Natural killer cell (primary cell): ENCODE measurements around the gene SMIM41. TPM values are rescaled to one million over a fixed set of nuclear protein-coding genes. Genes with fewer than 3 reads are reported as not detected.

Source experiments
- ATAC-seq, 3 donors: fragments of 150-1000 bp in 2 of 3; fragments of 200-7000 bp in 1 of 3; cut with Tn5 transposase; 1 replicate in 1 of 3; 2 replicates in 2 of 3; pipeline ENCODE4 v1.10.0; 2021; ENCODE audit warnings: mild to moderate bottlenecking in 2 of 3, moderate library complexity in 2 of 3
- DNase-seq, 2 donors: peaks; one replicate each; pipeline versions ENCODE4 v3.0.0 to v3.0.0-alpha.2; 2013 to 2021; ENCODE audit warnings: mixed read lengths in 1 of 2
- H3K27ac ChIP-seq: one replicate; pipeline ENCODE4 v1.5.1; 2013; ENCODE audit warnings: mild to moderate bottlenecking, low read length
- H3K27me3 ChIP-seq: one replicate; pipeline ENCODE4 v1.6.1; 2013; ENCODE audit warnings: low read length; ENCODE audit not compliant: control insufficient read depth, insufficient read depth
- H3K36me3 ChIP-seq: one replicate; pipeline ENCODE4 v1.6.1; 2013; ENCODE audit warnings: low read length; ENCODE audit not compliant: control insufficient read depth, insufficient read depth
- H3K4me1 ChIP-seq: one replicate; pipeline ENCODE4 v1.6.1; 2013; ENCODE audit warnings: low read length; ENCODE audit not compliant: control insufficient read depth, insufficient read depth
- H3K4me3 ChIP-seq: one replicate; pipeline ENCODE4 v1.5.1; 2013; ENCODE audit warnings: low read length
- H3K9me3 ChIP-seq: one replicate; pipeline ENCODE4 v1.6.1; 2013; ENCODE audit warnings: low read length; ENCODE audit not compliant: control insufficient read depth, insufficient read depth
- H3K27ac Mint-ChIP-seq, 2 donors: one replicate each; pipeline ENCODE4 v1.8.0; 2022; ENCODE audit warnings: mild to moderate bottlenecking in 2 of 2, mixed read lengths in 2 of 2, moderate library complexity in 1 of 2
- H3K27me3 Mint-ChIP-seq, 2 donors: one replicate each; pipeline ENCODE4 v1.8.0; 2022; ENCODE audit warnings: low read depth in 2 of 2, mixed read lengths in 2 of 2
- H3K36me3 Mint-ChIP-seq: one replicate; pipeline ENCODE4 v1.8.0; 2022; ENCODE audit warnings: mixed read lengths
- H3K4me1 Mint-ChIP-seq, 2 donors: one replicate each; pipeline ENCODE4 v1.8.0; 2022; ENCODE audit warnings: mixed read lengths in 2 of 2
- H3K4me3 Mint-ChIP-seq: one replicate; pipeline ENCODE4 v1.8.0; 2022; ENCODE audit warnings: mild to moderate bottlenecking, moderate library complexity, mixed read lengths
- H3K9me3 Mint-ChIP-seq, 2 donors: one replicate each; pipeline ENCODE4 v1.8.0; 2022; ENCODE audit warnings: mixed read lengths in 2 of 2
- WGBS: methylation state at CpG from one replicate; pipeline ENCODE4 v1.1.7; 2013; ENCODE audit warnings: missing lambda C conversion rate; ENCODE audit not compliant: insufficient coverage; 5-methylcytosine and 5-hydroxymethylcytosine counted together
- intact Hi-C: fragments of 100-400 bp; cut with micrococcal nuclease; formaldehyde crosslinking; loops from one replicate; pipeline ENCODE4 v1.14.2; 2022
- total RNA-seq, 4 donors: library from RNA; stranded (reverse); fragments of 120-200 nt in 1 of 4; gene quantifications; one replicate each; pipeline versions ENCODE4 v1.2.3 to v1.2.4, GENCODE V29; 2013 to 2022
- TF ChIP-seq, protein P1 (sequence below): fragments of 200-600 bp; IDR thresholded peaks from one replicate; pipeline ENCODE4 v1.8.0; 2022; ENCODE audit warnings: antibody characterized with exemption

The SMIM41 gene
- total RNA-seq, 3 donors from 2014 or later (not counting 1 experiment from before 2014, with no cell fraction given) = not detected

- Histone ChIP-seq H3K36me3 (peaks cover 48% of the 10 kb centered on the region), H3K9me3 (no peaks in the 10 kb centered on the region), H3K4me3 (no peak overlapping the region), H3K27me3 (no peaks in the 10 kb centered on the region), H3K27ac (no peak overlapping the region), H3K4me1 (peaks cover 26% of the 10 kb centered on the region)
- intact Hi-C loops = no loop called here
- TF ChIP-seq, protein P1, sequence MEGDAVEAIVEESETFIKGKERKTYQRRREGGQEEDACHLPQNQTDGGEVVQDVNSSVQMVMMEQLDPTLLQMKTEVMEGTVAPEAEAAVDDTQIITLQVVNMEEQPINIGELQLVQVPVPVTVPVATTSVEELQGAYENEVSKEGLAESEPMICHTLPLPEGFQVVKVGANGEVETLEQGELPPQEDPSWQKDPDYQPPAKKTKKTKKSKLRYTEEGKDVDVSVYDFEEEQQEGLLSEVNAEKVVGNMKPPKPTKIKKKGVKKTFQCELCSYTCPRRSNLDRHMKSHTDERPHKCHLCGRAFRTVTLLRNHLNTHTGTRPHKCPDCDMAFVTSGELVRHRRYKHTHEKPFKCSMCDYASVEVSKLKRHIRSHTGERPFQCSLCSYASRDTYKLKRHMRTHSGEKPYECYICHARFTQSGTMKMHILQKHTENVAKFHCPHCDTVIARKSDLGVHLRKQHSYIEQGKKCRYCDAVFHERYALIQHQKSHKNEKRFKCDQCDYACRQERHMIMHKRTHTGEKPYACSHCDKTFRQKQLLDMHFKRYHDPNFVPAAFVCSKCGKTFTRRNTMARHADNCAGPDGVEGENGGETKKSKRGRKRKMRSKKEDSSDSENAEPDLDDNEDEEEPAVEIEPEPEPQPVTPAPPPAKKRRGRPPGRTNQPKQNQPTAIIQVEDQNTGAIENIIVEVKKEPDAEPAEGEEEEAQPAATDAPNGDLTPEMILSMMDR = no peak
- H3K4me3 Mint-ChIP-seq = no peak overlapping the region
- peaks cover 32 to 35% of the 10 kb centered on the region in 2 donors for H3K4me1 Mint-ChIP-seq
- WGBS = 91% methylated on average over 3 of the region's 3 CpGs
- H3K27ac Mint-ChIP-seq = no peak overlapping the region
- peaks cover 16% of the 10 kb centered on the region for H3K36me3 Mint-ChIP-seq
- no peaks in the 10 kb centered on the region for H3K27me3 Mint-ChIP-seq
- ATAC-seq (no peak), DNase-seq (no peak)
- no peaks in the 10 kb centered on the region for H3K9me3 Mint-ChIP-seq
These were observed 4.4 kb upstream of the SMIM41 start for GRCh38 chr12:52074971-52075724.

DNA sequence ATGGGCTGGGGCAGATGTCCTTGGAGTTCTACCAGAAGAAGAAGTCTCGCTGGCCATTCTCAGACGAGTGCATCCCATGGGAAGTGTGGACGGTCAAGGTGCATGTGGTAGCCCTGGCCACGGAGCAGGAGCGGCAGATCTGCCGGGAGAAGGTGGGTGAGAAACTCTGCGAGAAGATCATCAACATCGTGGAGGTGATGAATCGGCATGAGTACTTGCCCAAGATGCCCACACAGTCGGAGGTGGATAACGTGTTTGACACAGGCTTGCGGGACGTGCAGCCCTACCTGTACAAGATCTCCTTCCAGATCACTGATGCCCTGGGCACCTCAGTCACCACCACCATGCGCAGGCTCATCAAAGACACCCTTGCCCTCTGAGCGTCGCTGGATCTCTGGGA lies 2.7 kb upstream of the SMIM41 start:
- H3K27ac Mint-ChIP-seq = no peak overlapping the region
- H3K36me3 Mint-ChIP-seq = peaks cover 16% of the 10 kb centered on the region

GRCh38 chr12:52078276-52078675 lies 1.2 kb upstream of the SMIM41 start:
- ATAC-seq (no peak), DNase-seq (no peak)
- WGBS = 98% methylated on average over 3 of the region's 3 CpGs
- Histone ChIP-seq H3K27me3 (no peaks in the 10 kb centered on the region), H3K9me3 (no peaks in the 10 kb centered on the region), H3K4me1 (peaks cover 29% of the 10 kb centered on the region), H3K27ac (no peak overlapping the region), H3K4me3 (no peak overlapping the region), H3K36me3 (peaks cover 44% of the 10 kb centered on the region)
- TF ChIP-seq, protein P1 = no peak
- intact Hi-C loops = no loop called here
- no peak overlapping the region for H3K4me3 Mint-ChIP-seq
- H3K4me1 Mint-ChIP-seq = peaks cover 9 to 18% of the 10 kb centered on the region in 2 donors
- no peaks in the 10 kb centered on the region for H3K27me3 Mint-ChIP-seq
- H3K27ac Mint-ChIP-seq = no peak overlapping the region
- peaks cover 16% of the 10 kb centered on the region for H3K36me3 Mint-ChIP-seq
- H3K9me3 Mint-ChIP-seq = no peaks in the 10 kb centered on the region

More for the DNA sequence above, 2.7 kb upstream of the SMIM41 start:
- Histone ChIP-seq H3K27ac (no peak overlapping the region), H3K27me3 (no peaks in the 10 kb centered on the region), H3K9me3 (no peaks in the 10 kb centered on the region), H3K4me1 (peaks cover 24% of the 10 kb centered on the region), H3K36me3 (peaks cover 48% of the 10 kb centered on the region), H3K4me3 (no peak overlapping the region)
- WGBS = 97% methylated on average over 16 of the region's 16 CpGs
- Mint-ChIP-seq H3K4me1 (peaks cover 20 to 24% of the 10 kb centered on the region in 2 donors), H3K4me3 (no peak overlapping the region), H3K27me3 (no peaks in the 10 kb centered on the region), H3K9me3 (no peaks in the 10 kb centered on the region)
- no peak for DNase-seq
- TF ChIP-seq, protein P1 = no peak
- intact Hi-C loops = no loop called here
- ATAC-seq = no peak
